Keratinocyte (primary cell): ENCODE measurements around the gene PLAAT5. TPM values are rescaled to one million over a fixed set of nuclear protein-coding genes. Genes with fewer than 3 reads are reported as not detected.

Experiments used
- DNase-seq: peaks from one replicate; pipeline ENCODE4 v3.0.0-alpha.2; 2011; ENCODE audit warnings: low read depth, missing footprints, low spot score
- FAIRE-seq: peaks from 2 replicates; lab custom pipeline; 2011; peaks lifted over from hg19 to GRCh38; lab: Jason Lieb, UNC
- H2AFZ ChIP-seq: 2 replicates; pipeline ENCODE4 v1.6.0; 2012; ENCODE audit warnings: low read length, control low read depth, inconsistent platforms; ENCODE audit not compliant: control insufficient read depth
- H3K27ac ChIP-seq: 2 replicates; pipeline ENCODE4 v1.5.1; 2011; ENCODE audit warnings: low read length; ENCODE audit not compliant: control insufficient read depth, insufficient read depth
- H3K27me3 ChIP-seq: 3 replicates; pipeline ENCODE4 v1.6.0; 2011; ENCODE audit warnings: low read length; ENCODE audit not compliant: control insufficient read depth, insufficient read depth; ENCODE audit errors: extremely low read depth
- H3K36me3 ChIP-seq, 2 experiments: 2 replicates in 1 of 2; 3 replicates in 1 of 2; pipeline ENCODE4 v1.5.1; 2011; ENCODE audit warnings: low read length in 2 of 2, mild to moderate bottlenecking in 1 of 2; ENCODE audit not compliant: control insufficient read depth in 2 of 2, insufficient read depth in 2 of 2; ENCODE audit errors: extremely low read depth in 1 of 2
- H3K4me1 ChIP-seq: 3 replicates; pipeline ENCODE4 v1.5.1; 2011; ENCODE audit warnings: low read length; ENCODE audit not compliant: control insufficient read depth, insufficient read depth; ENCODE audit errors: extremely low read depth
- H3K4me2 ChIP-seq: 3 replicates; pipeline ENCODE4 v1.6.0; 2011; ENCODE audit warnings: low read depth, low read length; ENCODE audit not compliant: control insufficient read depth, insufficient read depth; ENCODE audit errors: extremely low read depth
- H3K4me3 ChIP-seq, 3 experiments: fragments of 200-600 bp in 1 of 3; sonication (generic) in 1 of 3; 2 replicates in 2 of 3; 3 replicates in 1 of 3; pipeline ENCODE4 v1.5.1; 2011 to 2016; ENCODE audit warnings: low read length in 3 of 3, mild to moderate bottlenecking in 3 of 3, control low read depth in 2 of 3, inconsistent platforms in 1 of 3, low read depth in 1 of 3, mixed read lengths in 1 of 3, mixed run types in 1 of 3, moderate library complexity in 1 of 3; ENCODE audit not compliant: control insufficient read depth in 2 of 3, insufficient read depth in 2 of 3; ENCODE audit errors: extremely low read depth in 1 of 3
- H3K79me2 ChIP-seq: 2 replicates; pipeline ENCODE4 v1.6.0; 2012; ENCODE audit warnings: low read length; ENCODE audit not compliant: control insufficient read depth, insufficient read depth
- H3K9ac ChIP-seq: 3 replicates; pipeline ENCODE4 v1.6.0; 2011; ENCODE audit warnings: low read length; ENCODE audit not compliant: control insufficient read depth, insufficient read depth; ENCODE audit errors: extremely low read depth
- H3K9me1 ChIP-seq: 3 replicates; pipeline ENCODE4 v1.6.0; 2011; ENCODE audit warnings: low read length; ENCODE audit not compliant: control insufficient read depth, insufficient read depth; ENCODE audit errors: extremely low read depth
- H3K9me3 ChIP-seq: 2 replicates; pipeline ENCODE4 v1.5.1; 2012; ENCODE audit warnings: low read depth, low read length; ENCODE audit not compliant: control insufficient read depth
- H4K20me1 ChIP-seq: 3 replicates; pipeline ENCODE4 v1.6.0; 2011; ENCODE audit warnings: low read length; ENCODE audit not compliant: control insufficient read depth, insufficient read depth; ENCODE audit errors: extremely low read depth
- EZH2 ChIP-seq: IDR thresholded peaks from one replicate; pipeline ENCODE4 v1.6.1; 2012; ENCODE audit warnings: inconsistent platforms, mild to moderate bottlenecking, low read length, moderate library complexity
- dilution Hi-C: fragments of 300-500 bp; cut with MboI; formaldehyde crosslinking; loops from one replicate; pipeline ENCODE4 v1.7.0; 2020; ENCODE audit warnings: low sequenced_read_pairs; ENCODE audit not compliant: extremely low pct_ligation_motif_present
- polyA plus RNA-seq, 5 experiments: library from polyadenylated mRNA; depleted of rRNA in 3 of 5; stranded (reverse) in 3 of 5; stranded (forward) in 1 of 5; unstranded in 1 of 5; fragments of >200 nt; gene quantifications; 1 replicate in 1 of 5; 2 replicates in 3 of 5; 3 replicates in 1 of 5; pipeline versions ENCODE4 v1.2.1 to v1.2.3, GENCODE V29; 2011 to 2012; ENCODE audit warnings: missing spikeins in 2 of 5, low read depth in 1 of 5, low replicate concordance in 1 of 5
- TF ChIP-seq, protein P1 (sequence below), 3 experiments: IDR thresholded peaks in 1 of 3; conservative IDR thresholded peaks in 1 of 3; optimal IDR thresholded peaks in 1 of 3; 2 replicates in 2 of 3; 3 replicates in 1 of 3; pipeline versions ENCODE3 to v1.5.1; 2011; ENCODE audit warnings: low read length in 3 of 3, mild to moderate bottlenecking in 3 of 3, moderate library complexity in 2 of 3, control low read depth in 1 of 3, inconsistent platforms in 1 of 3; ENCODE audit not compliant: insufficient read depth in 2 of 3; ENCODE audit errors: extremely low read depth in 1 of 3

The PLAAT5 gene
- polyA plus RNA-seq, 1 donor (not counting 4 experiments of a cell fraction or from before 2014, with no cell fraction given), result not detected

DNA sequence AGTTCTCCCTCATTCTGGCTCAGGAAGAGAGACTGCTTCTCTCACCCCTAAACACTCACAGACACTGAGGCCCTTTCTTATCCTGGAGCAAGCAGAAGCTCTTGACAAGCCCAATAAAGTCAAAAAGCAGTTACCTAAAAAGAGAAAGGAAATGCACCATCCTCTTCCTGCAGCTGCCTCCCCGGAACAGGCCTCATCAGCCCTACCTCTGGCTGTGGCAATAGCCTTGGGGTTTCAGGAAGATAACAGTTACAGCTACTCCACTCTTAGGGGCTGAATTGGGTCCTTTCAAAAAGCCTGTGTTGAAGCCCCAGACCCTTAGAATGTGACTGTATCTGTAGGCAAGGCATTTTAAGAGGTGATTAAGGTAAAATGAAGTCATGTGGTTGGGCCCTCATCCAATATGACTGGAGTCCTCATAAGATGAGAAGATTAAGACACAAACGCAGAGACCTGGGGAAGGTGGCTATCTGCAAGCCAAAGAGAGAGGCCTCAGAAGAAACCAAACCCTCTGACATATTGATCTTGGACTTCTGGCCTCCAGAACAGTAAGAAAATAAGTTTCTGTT lies 11.4 kb upstream of the PLAAT5 start:
- no peak overlapping the region for H2AFZ ChIP-seq
- dilution Hi-C loops, result no loop called here
- H3K4me1 ChIP-seq, result no peaks in the 10 kb centered on the region
- H3K27ac ChIP-seq, result no peak overlapping the region
- peaks cover 4% of the 10 kb centered on the region for H3K9me3 ChIP-seq
- H3K4me3 ChIP-seq, result no peak overlapping the region
- H3K36me3 ChIP-seq, result no peaks in the 10 kb centered on the region
- H3K27me3 ChIP-seq, result peaks cover 4% of the 10 kb centered on the region
- DNase-seq, result no peak
- no peak for FAIRE-seq
- no peak overlapping the region for H3K4me2 ChIP-seq
- H3K79me2 ChIP-seq, result no peaks in the 10 kb centered on the region
- TF ChIP-seq, protein P1, sequence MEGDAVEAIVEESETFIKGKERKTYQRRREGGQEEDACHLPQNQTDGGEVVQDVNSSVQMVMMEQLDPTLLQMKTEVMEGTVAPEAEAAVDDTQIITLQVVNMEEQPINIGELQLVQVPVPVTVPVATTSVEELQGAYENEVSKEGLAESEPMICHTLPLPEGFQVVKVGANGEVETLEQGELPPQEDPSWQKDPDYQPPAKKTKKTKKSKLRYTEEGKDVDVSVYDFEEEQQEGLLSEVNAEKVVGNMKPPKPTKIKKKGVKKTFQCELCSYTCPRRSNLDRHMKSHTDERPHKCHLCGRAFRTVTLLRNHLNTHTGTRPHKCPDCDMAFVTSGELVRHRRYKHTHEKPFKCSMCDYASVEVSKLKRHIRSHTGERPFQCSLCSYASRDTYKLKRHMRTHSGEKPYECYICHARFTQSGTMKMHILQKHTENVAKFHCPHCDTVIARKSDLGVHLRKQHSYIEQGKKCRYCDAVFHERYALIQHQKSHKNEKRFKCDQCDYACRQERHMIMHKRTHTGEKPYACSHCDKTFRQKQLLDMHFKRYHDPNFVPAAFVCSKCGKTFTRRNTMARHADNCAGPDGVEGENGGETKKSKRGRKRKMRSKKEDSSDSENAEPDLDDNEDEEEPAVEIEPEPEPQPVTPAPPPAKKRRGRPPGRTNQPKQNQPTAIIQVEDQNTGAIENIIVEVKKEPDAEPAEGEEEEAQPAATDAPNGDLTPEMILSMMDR (optimal IDR thresholded peaks at IDR 0.05 in 1 of 3, IDR thresholded peaks at IDR 0.05 in 1 of 3, conservative IDR thresholded peaks at IDR 0.05 in 1 of 3; ENCODE audit: extremely low read depth in 1 of 3, insufficient read depth in 2 of 3, low read length in 3 of 3), result no peak
- TF ChIP-seq EZH2, result no peak
- no peaks in the 10 kb centered on the region for H4K20me1 ChIP-seq
- H3K9me1 ChIP-seq, result no peaks in the 10 kb centered on the region
- H3K9ac ChIP-seq, result no peak overlapping the region

DNA sequence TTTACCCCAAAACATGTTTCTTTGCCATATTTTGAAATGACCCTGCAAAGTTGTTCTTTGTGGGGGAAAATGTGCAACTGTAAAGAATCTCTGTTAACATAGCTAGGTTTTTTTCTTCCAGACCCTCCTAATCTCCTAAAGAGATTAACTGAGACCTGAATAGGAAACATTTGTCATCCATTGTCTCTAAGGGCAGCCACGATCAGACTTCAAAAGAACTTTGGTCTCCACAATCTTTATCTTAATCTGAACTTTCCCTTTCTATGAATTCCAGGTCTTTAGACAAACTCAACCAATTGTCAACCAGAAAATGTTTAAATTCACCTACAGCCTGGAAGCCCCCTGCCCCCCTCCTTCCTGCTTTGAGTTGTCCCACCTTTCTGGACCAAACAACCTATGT lies 10.3 kb upstream of the PLAAT5 start:
- Histone ChIP-seq H3K36me3 (no peaks in the 10 kb centered on the region), H3K9ac (no peak overlapping the region), H3K4me1 (no peaks in the 10 kb centered on the region), H3K79me2 (no peaks in the 10 kb centered on the region), H3K4me2 (no peak overlapping the region), H4K20me1 (no peaks in the 10 kb centered on the region), H3K4me3 (no peak overlapping the region), H3K27ac (no peak overlapping the region), H3K9me3 (peaks cover 4% of the 10 kb centered on the region), H3K9me1 (no peaks in the 10 kb centered on the region), H2AFZ (no peak overlapping the region), H3K27me3 (peaks cover 4% of the 10 kb centered on the region)
- DNase-seq, result no peak
- FAIRE-seq, result no peak
- TF ChIP-seq, protein P1 (optimal IDR thresholded peaks at IDR 0.05 in 1 of 3, IDR thresholded peaks at IDR 0.05 in 1 of 3, conservative IDR thresholded peaks at IDR 0.05 in 1 of 3; ENCODE audit: extremely low read depth in 1 of 3, insufficient read depth in 2 of 3, low read length in 3 of 3), result no peak
- no peak for TF ChIP-seq EZH2
- dilution Hi-C loops, result no loop called here
